Fibroblast of the aortic adventitia (primary cell): Measurements from ENCODE around the gene C17orf67. TPM values are rescaled to one million over a fixed set of nuclear protein-coding genes. Genes with fewer than 3 reads are reported as not detected.
A peak's percentile ranks its signal among the peaks of the same experiment; 100 is the strongest.

ENCODE experiments used
- DNase-seq: peaks from one replicate; pipeline ENCODE4 v3.0.0-alpha.2; 2010; ENCODE audit warnings: low read depth
- H3K4me3 ChIP-seq: 2 replicates; pipeline ENCODE4 v1.5.1; 2011; ENCODE audit warnings: low read depth, mild to moderate bottlenecking, control low read depth, low read length, moderate library complexity
- CTCF ChIP-seq: IDR thresholded peaks from 2 replicates; pipeline ENCODE4 v1.5.1; 2011; ENCODE audit warnings: mild to moderate bottlenecking, low read length, control low read depth, inconsistent platforms; ENCODE audit not compliant: insufficient read depth
- total RNA-seq: library from RNA; depleted of rRNA; stranded (reverse); fragments of >200 nt; gene quantifications from 2 replicates; pipeline ENCODE4 v1.2.3, GENCODE V29; 2012; ENCODE audit warnings: low replicate concordance

C17orf67 gene
- total RNA-seq, 1 donor: 0.99 TPM

GRCh38 chr17:56835264-56835585 is 1.5 kb upstream of the C17orf67 start:
- TF ChIP-seq CTCF: no peak
- DNase-seq: no peak
- peak overlapping the region; percentile 76 for H3K4me3 ChIP-seq

DNA sequence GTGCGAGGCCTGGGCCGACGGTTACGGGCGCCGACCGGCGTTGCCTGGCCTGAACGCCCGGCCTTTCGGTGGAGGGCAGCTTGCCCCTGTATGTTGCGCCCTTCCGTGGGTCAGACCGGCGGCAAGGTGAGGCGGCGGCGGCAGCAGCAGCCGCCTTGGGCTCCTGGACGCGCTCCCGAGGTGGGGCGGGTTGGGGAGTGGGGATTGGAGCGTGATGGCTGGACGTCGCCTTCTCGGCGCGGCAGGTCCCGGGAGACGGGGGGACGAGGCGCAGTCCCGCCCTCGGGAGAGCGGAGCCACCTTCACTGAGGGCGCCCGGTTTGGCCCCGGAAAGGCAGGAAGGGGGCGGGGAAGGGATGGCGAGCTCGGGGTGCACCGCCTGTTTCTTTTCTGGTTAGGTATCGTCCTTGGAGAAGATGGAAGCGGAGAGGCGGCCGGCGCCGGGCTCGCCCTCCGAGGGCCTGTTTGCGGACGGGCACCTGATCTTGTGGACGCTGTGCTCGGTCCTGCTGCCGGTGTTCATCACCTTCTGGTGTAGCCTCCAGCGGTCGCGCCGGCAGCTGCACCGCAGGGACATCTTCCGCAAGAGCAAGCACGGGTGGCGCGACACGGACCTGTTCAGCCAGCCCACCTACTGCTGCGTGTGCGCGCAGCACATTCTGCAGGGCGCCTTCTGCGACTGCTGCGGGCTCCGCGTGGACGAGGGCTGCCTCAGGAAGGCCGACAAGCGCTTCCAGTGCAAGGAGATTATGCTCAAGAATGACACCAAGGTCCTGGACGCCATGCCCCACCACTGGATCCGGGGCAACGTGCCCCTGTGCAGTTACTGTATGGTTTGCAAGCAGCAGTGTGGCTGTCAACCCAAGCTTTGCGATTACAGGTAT is 902 bp upstream of the C17orf67 start:
- no peak for TF ChIP-seq CTCF
- no peak for DNase-seq

DNA sequence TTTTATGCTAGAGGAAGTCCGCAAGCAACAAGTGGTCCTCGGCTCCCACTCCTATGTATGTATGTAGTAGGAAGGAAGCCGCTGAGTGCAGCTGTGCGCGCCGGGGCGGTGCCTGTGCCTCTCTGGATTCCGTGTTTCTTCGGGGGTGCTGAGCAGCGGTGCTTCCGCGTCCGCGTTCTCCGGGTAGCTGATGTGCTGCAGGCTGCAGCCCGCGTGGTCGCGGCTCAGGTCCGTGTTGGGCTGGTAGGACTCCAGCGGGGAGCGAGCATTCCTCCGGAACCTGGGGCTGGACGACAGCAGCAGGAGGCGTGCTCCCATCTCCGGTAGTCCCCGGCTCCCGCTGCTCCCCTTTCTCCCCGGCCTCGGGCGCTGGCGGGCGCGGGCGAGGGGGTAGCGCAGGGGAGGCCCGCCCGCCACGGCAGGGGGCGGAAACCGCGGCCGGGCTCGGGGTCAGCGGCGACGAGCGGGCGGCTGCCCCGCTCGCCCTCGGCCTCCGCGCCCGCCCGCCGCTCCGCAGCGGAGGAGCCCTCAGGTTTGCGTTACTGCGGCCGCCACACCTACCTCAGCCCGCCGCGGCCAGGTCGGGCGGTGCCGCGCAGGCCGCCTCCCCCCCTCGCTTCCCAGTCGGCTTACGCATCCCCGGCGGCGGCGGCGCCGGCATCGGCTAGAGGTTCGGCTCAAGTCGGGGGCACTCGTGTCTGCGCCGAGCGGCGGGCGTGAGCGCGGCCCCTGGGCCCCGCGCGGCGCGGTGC is 487 bp downstream of the C17orf67 start:
- peak overlapping the region; percentile 82 for H3K4me3 ChIP-seq
- TF ChIP-seq CTCF: no peak
- DNase-seq: peak; percentile 54

More for the DNA sequence above, 902 bp upstream of the C17orf67 start:
- H3K4me3 ChIP-seq: peak overlapping the region; percentile 76

DNA sequence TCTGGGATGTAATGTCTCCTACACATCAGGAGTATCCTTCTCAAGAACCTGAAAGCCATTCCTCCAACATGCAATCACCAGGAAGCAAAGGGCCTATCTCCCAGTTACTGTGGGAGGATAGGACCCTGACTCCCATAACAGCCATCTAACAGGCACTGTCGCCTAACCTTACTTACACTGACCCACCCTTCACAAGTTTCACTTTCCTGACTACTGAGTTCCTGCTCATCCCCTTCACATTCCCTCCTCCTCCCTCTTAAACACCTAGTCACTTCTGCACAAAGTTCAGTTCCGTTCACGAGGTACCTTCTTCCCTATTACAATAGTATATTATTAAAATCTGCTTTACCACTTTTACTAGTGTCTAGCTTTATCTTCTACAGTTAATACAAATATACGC is 1.3 kb downstream of the C17orf67 start:
- no peak for TF ChIP-seq CTCF
- no peak for DNase-seq
- peak overlapping the region; percentile 82 for H3K4me3 ChIP-seq

GRCh38 chr17:56831369-56832095 is 2.2 kb downstream of the C17orf67 start:
- no peak for TF ChIP-seq CTCF
- no peak overlapping the region for H3K4me3 ChIP-seq
- DNase-seq: no peak

GRCh38 chr17:56830726-56831368 is 2.9 kb downstream of the C17orf67 start:
- no peak for TF ChIP-seq CTCF
- no peak for DNase-seq
- no peak overlapping the region for H3K4me3 ChIP-seq
